ENCODE data around the gene OR4M1.
"Not testable (repeated sequence)": the region's sequence is repeated elsewhere in the genome, so short reads cannot be mapped to it uniquely, and the experiment has no call there.

OR4M1 gene

DNA sequence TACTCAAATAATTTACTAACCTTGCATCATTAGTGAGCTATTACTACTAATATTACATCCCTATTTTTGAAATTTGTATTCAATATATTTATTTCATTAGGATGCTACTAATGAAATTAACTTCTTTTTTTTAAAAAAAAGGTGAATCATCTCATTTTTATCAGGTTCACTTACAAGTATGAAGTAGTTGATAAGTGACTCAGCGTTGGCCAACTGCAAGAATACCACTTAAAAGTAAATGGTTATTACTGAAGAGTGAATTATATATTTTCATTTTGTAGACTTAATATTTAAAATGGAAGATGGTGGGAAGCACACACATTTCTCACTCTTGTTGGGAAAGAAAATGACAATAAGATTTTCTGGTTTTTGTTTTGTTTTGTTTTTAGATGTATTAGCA is 49.9 kb downstream of the OR4M1 start:
- DNase-seq (ENCODE audit: low read depth) = no peak
- no peak overlapping the region for H3K4me3 ChIP-seq (ENCODE audit: low read depth, low read length)
- TF ChIP-seq, protein P1, sequence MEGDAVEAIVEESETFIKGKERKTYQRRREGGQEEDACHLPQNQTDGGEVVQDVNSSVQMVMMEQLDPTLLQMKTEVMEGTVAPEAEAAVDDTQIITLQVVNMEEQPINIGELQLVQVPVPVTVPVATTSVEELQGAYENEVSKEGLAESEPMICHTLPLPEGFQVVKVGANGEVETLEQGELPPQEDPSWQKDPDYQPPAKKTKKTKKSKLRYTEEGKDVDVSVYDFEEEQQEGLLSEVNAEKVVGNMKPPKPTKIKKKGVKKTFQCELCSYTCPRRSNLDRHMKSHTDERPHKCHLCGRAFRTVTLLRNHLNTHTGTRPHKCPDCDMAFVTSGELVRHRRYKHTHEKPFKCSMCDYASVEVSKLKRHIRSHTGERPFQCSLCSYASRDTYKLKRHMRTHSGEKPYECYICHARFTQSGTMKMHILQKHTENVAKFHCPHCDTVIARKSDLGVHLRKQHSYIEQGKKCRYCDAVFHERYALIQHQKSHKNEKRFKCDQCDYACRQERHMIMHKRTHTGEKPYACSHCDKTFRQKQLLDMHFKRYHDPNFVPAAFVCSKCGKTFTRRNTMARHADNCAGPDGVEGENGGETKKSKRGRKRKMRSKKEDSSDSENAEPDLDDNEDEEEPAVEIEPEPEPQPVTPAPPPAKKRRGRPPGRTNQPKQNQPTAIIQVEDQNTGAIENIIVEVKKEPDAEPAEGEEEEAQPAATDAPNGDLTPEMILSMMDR (IDR thresholded peaks at IDR 0.05; ENCODE audit: low read depth, low read length, missing control alignments) = no peak
- in situ Hi-C loops (cut with HindIII; ENCODE audit: low sequenced_read_pairs) = no loop called here

- no peak overlapping the region for H3K4me3 ChIP-seq (ENCODE audit: low read depth, low read length)
- no peak for DNase-seq (ENCODE audit: low read depth)
- TF ChIP-seq, protein P1 (IDR thresholded peaks at IDR 0.05; ENCODE audit: low read depth, low read length, missing control alignments) = no peak
- in situ Hi-C loops (cut with HindIII; ENCODE audit: low sequenced_read_pairs) = no loop called here
Observed at GRCh38 chr14:19823765-19824164, 50.5 kb downstream of the OR4M1 start.

- H3K4me3 ChIP-seq (ENCODE audit: low read depth, low read length); in situ Hi-C loops (cut with HindIII; ENCODE audit: low sequenced_read_pairs); DNase-seq (ENCODE audit: low read depth): not testable (repeated sequence)
Observed at GRCh38 chr14:19827626-19828244, 54.4 kb downstream of the OR4M1 start.

DNA sequence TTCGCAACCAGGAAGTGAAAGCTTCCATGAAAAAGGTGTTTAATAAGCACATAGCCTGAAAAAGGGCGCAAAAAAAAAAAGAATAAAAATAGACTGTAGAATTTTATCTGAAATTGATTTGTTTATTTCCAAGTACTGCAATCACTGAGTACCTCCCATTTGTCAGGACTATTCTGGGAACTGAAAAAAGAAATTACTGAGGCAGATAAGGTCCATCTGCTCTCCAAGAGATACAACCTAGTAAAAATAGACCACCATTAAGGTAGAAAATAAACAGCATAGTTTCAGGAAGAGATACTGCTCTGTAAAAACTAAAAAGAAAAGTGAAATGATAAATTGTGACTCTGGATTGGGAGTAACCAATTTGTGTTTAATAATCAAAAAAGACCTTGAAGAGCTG is 55.0 kb downstream of the OR4M1 start:
- DNase-seq (ENCODE audit: low read depth) = no peak
- no peak overlapping the region for H3K4me3 ChIP-seq (ENCODE audit: low read depth, low read length)
- in situ Hi-C loops (cut with HindIII; ENCODE audit: low sequenced_read_pairs) = no loop called here
- TF ChIP-seq, protein P1 (IDR thresholded peaks at IDR 0.05; ENCODE audit: low read depth, low read length, missing control alignments) = no peak
